ENCODE data around the gene TSPAN9. TPM values are rescaled to one million over a fixed set of nuclear protein-coding genes. Genes with fewer than 3 reads are reported as not detected.

Gene TSPAN9
- total RNA-seq, 4 donors from 2014 or later: 27.9 to 49.1 (median 42.0) TPM

- intact Hi-C loops (cut with DNase I; ENCODE audit: low total_unique reads): loop anchor here (10.0 kb wide), 1 partner anchor 466 kb away; no protein-coding TSS in a partner anchor
- DNase-seq (ENCODE audit: low spot score in 2 of 2): no peak
- 55% methylated on average over 9 of the region's 9 CpGs for WGBS, 2 donors
- no peak for TF ChIP-seq CTCF (IDR thresholded peaks at IDR 0.05)
- no peak for TF ChIP-seq POLR2A (IDR thresholded peaks at IDR 0.05)
- H3K4me3 ChIP-seq (ENCODE audit: low read depth, poor library complexity, severe bottlenecking): no peak overlapping the region
Observed at GRCh38 chr12:3308609-3309008, 231.4 kb downstream of the TSPAN9 start.

DNA sequence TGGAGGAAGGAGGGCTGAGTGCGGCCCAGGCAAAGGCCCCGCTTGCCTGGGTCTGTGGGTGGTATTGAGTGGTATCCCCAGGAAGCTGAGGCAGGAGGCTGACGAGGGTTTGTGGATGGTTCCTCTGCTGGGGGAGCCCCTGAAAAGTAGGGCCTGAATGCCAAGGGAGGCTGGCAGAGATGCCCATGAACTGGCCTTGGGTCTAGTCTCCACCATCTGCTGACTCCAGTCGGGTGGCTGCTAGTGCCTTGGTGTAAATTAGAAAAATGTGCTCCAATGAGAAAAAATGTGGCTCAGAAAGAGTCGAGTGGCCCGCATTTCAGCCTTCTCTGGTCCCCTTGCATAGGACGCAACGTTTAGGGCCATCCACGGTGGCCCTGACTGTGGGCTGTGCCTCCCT lies 232.6 kb downstream of the TSPAN9 start:
- DNase-seq (ENCODE audit: low spot score in 2 of 2): no peak
- intact Hi-C loops (cut with DNase I; ENCODE audit: low total_unique reads): loop anchor here (10.0 kb wide), 1 partner anchor 465 kb away; no protein-coding TSS in a partner anchor
- no peak for TF ChIP-seq POLR2A (IDR thresholded peaks at IDR 0.05)
- TF ChIP-seq CTCF (IDR thresholded peaks at IDR 0.05): no peak
- no peak overlapping the region for H3K4me3 ChIP-seq (ENCODE audit: low read depth, poor library complexity, severe bottlenecking)
- 88 to 90% methylated on average over 9 of the region's 9 CpGs for WGBS, 2 donors

GRCh38 chr12:3310271-3311026 lies 233.3 kb downstream of the TSPAN9 start:
- WGBS, 2 donors: 70 to 72% methylated on average over 14 to 18 of the region's 18 CpGs
- no peak overlapping the region for H3K4me3 ChIP-seq (ENCODE audit: low read depth, poor library complexity, severe bottlenecking)
- TF ChIP-seq CTCF (IDR thresholded peaks at IDR 0.05) (no peak), POLR2A (IDR thresholded peaks at IDR 0.05) (no peak)
- intact Hi-C loops (cut with DNase I; ENCODE audit: low total_unique reads): no loop called here
- no peak for DNase-seq (ENCODE audit: low spot score in 2 of 2)

- H3K4me3 ChIP-seq (ENCODE audit: low read depth, poor library complexity, severe bottlenecking): no peak overlapping the region
- intact Hi-C loops (cut with DNase I; ENCODE audit: low total_unique reads): no loop called here
- no peak for TF ChIP-seq POLR2A (IDR thresholded peaks at IDR 0.05)
- no peak for TF ChIP-seq CTCF (IDR thresholded peaks at IDR 0.05)
- DNase-seq (ENCODE audit: low spot score in 2 of 2): no peak
- WGBS, 2 donors: 59 to 74% methylated on average over 13 to 14 of the region's 14 CpGs
Observed at GRCh38 chr12:3311027-3311402, 233.8 kb downstream of the TSPAN9 start.

DNA sequence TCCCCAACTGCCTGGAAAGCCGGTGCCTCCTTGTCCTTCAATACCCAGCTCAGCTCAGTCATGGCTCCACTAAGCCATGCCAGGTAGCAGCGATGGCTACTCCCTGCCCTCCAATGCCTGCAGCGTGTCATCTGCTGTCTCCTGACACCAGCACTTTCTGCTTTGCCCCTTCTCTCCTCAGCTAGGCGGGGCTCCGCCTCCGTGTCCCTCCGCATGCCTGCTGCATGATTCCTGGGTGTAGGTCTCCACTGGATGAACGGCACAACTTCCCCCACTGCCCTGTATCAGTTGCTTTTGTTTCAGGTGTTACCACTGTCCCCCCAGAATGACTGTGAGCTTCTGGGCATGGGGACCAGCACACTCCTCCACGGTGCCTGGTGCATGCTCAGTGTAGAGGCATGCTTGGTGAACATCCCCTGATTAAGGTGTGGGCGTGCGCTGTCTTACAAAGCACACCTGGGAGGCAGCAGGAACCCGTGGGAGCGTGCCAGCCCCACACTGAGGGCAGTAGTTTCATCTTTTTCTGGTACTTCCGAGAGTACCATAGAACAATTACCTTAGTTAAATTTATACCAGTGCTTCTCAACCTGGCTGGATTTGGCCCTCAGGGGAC lies 234.4 kb downstream of the TSPAN9 start:
- WGBS, 2 donors: 62 to 68% methylated on average over 14 of the region's 14 CpGs
- no peak for TF ChIP-seq POLR2A (IDR thresholded peaks at IDR 0.05)
- TF ChIP-seq CTCF (IDR thresholded peaks at IDR 0.05): no peak
- intact Hi-C loops (cut with DNase I; ENCODE audit: low total_unique reads): no loop called here
- no peak for DNase-seq (ENCODE audit: low spot score in 2 of 2)
- no peak overlapping the region for H3K4me3 ChIP-seq (ENCODE audit: low read depth, poor library complexity, severe bottlenecking)

Measured in lower leg skin (tissue), 4 donors.